Brain microvascular endothelial cell (primary cell): ENCODE results near the gene PEF1.
A peak's percentile ranks its signal among the peaks of the same experiment; 100 is the strongest.

Experiments
- DNase-seq: peaks from one replicate; pipeline ENCODE4 v3.0.0-alpha.2; 2020
- H3K27ac ChIP-seq: fragments of 250-450 bp; sonication (Bioruptor Pico); 2 replicates; pipeline ENCODE4 v1.5.1; 2020; ENCODE audit warnings: mild to moderate bottlenecking, moderate library complexity
- H3K27me3 ChIP-seq: fragments of 250-450 bp; sonication (Bioruptor Pico); replicated peaks from 2 replicates; pipeline ENCODE4 v1.5.1; 2020; ENCODE audit warnings: mild to moderate bottlenecking
- H3K36me3 ChIP-seq: fragments of 250-450 bp; sonication (Bioruptor Pico); replicated peaks from 2 replicates; pipeline ENCODE4 v1.5.1; 2020; ENCODE audit warnings: mild to moderate bottlenecking
- H3K4me3 ChIP-seq: 2 replicates; pipeline ENCODE4 v1.5.1; 2011; ENCODE audit warnings: low read depth, mild to moderate bottlenecking, control low read depth, low read length, moderate library complexity
- CTCF ChIP-seq: IDR thresholded peaks from 2 replicates; pipeline ENCODE4 v1.5.1; 2011; ENCODE audit warnings: low read depth, mild to moderate bottlenecking, moderate library complexity, low read length, control low read depth, inconsistent platforms; ENCODE audit errors: missing control alignments
- in situ Hi-C: cut with HindIII; loops from 2 replicates; pipeline ENCODE4 v1.10.0; 2017; ENCODE audit warnings: low sequenced_read_pairs, low pct_ligation_motif_present

Gene PEF1, protein sequence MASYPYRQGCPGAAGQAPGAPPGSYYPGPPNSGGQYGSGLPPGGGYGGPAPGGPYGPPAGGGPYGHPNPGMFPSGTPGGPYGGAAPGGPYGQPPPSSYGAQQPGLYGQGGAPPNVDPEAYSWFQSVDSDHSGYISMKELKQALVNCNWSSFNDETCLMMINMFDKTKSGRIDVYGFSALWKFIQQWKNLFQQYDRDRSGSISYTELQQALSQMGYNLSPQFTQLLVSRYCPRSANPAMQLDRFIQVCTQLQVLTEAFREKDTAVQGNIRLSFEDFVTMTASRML

GRCh38 chr1:31644560-31645273, at the start of gene PEF1:
PEF1 (minus strand) TSS chr1:31644876; CDS start chr1:31644864, 12 bp downstream.
- Histone ChIP-seq H3K27ac (peak within 1 kb of the TSS; percentile 98), H3K36me3 (no peaks in the 10 kb centered on the region), H3K4me3 (peak within 1 kb of the TSS; percentile 94), H3K27me3 (no peaks in the 10 kb centered on the region)
- in situ Hi-C loops, result no loop called here
- no peak for TF ChIP-seq CTCF
- DNase-seq, result peak; percentile 98

DNA sequence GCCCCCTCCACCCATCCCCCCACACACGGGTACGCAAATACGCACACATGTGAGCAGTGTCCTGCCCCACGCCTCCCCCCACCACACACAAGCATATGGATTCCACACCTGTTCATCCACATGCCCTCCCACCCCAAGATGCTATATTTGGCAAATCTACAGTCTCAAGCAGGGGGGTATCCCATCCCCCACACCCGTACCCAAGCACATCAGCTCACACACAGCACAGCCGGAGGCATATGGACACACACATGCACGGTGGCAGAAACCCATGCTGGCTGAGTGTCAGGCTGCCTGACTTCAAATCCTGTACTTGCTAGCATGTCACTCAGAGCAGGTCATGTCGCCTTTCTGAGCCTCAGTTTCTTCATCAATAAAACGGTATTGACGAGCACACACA, 48.6 kb upstream of the PEF1 start:
- no peaks in the 10 kb centered on the region for H3K36me3 ChIP-seq
- H3K27ac ChIP-seq, result no peak overlapping the region
- H3K4me3 ChIP-seq, result no peak overlapping the region
- H3K27me3 ChIP-seq, result no peaks in the 10 kb centered on the region
- no peak for DNase-seq
- in situ Hi-C loops, result no loop called here
- TF ChIP-seq CTCF, result no peak

- H3K36me3 ChIP-seq, result no peaks in the 10 kb centered on the region
- H3K27ac ChIP-seq, result no peak overlapping the region
- in situ Hi-C loops, result no loop called here
- peak; percentile 36 for TF ChIP-seq CTCF
- no peak for DNase-seq
- no peaks in the 10 kb centered on the region for H3K27me3 ChIP-seq
- no peak overlapping the region for H3K4me3 ChIP-seq
These were observed 47.3 kb upstream of the PEF1 start for GRCh38 chr1:31691951-31692350.

DNA sequence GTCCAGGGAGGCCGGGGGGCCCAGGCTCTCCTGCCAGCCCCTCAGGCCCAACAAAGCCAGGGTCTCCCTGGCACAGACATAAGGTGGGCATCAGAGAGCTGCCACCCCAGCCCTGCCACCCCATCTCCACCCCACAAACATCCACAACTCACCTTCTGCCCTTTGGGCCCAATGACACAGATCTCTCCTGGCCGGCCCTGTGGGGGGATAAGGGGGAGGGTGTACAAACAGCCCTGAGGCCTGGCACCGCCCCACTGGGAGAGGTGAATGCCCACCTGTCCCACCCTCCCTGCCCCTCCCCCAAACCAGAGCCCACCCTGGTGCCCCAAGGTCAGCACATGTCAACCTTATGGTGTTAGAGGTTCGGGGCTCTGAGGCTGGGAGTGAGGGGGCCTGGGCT, 46.8 kb upstream of the PEF1 start:
- Histone ChIP-seq H3K27me3 (no peaks in the 10 kb centered on the region), H3K4me3 (no peak overlapping the region), H3K36me3 (no peaks in the 10 kb centered on the region), H3K27ac (no peak overlapping the region)
- in situ Hi-C loops, result no loop called here
- no peak for TF ChIP-seq CTCF
- DNase-seq, result no peak

GRCh38 chr1:31690921-31691320, 46.2 kb upstream of the PEF1 start:
- in situ Hi-C loops, result no loop called here
- no peak for DNase-seq
- H3K27me3 ChIP-seq, result no peaks in the 10 kb centered on the region
- H3K27ac ChIP-seq, result no peak overlapping the region
- no peaks in the 10 kb centered on the region for H3K36me3 ChIP-seq
- no peak overlapping the region for H3K4me3 ChIP-seq
- no peak for TF ChIP-seq CTCF

DNA sequence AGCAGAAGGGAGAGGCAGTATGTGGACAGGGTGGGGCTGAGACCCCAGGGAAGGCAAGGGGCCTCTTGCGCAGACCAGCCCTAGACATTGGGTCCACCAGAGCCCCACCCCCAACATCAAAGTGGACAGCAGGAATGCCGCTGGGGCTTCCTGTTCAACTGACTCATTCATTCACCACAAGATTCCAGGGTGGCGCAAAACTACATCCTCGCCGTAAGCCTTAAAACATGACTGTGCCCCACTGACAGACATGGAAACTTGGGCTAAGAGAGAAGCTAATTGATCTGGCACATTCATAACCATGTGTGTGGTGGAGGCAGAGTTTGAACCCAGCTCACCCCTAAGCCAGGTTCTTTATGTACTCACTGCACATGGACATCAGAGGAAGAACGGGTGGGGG, 45.2 kb upstream of the PEF1 start:
- no peaks in the 10 kb centered on the region for H3K27me3 ChIP-seq
- DNase-seq, result peak; percentile 91
- no peaks in the 10 kb centered on the region for H3K36me3 ChIP-seq
- TF ChIP-seq CTCF, result no peak
- H3K27ac ChIP-seq, result peak overlapping the region; percentile 46
- H3K4me3 ChIP-seq, result no peak overlapping the region
- in situ Hi-C loops, result no loop called here
